Activated naive CD4-positive, alpha-beta T cell treated with Interleukin-2 at 50 U/mL for 16 hours (primary cell): ENCODE measurements around the gene TMOD4.
"Not testable (repeated sequence)": the region's sequence is repeated elsewhere in the genome, so short reads cannot be mapped to it uniquely, and the experiment has no call there.

Experiments
- DNase-seq: peaks from one replicate; pipeline ENCODE4 v3.0.0-alpha.2; 2020

Gene TMOD4

GRCh38 chr1:151175863-151176262 is at the start of gene TMOD4:
TMOD4 (minus strand) TSS chr1:151175981; CDS start chr1:151174875, 1,106 bp downstream.
- no peak for DNase-seq

GRCh38 chr1:151222130-151222529 is 46.3 kb upstream of the TMOD4 start:
- DNase-seq = no peak

DNA sequence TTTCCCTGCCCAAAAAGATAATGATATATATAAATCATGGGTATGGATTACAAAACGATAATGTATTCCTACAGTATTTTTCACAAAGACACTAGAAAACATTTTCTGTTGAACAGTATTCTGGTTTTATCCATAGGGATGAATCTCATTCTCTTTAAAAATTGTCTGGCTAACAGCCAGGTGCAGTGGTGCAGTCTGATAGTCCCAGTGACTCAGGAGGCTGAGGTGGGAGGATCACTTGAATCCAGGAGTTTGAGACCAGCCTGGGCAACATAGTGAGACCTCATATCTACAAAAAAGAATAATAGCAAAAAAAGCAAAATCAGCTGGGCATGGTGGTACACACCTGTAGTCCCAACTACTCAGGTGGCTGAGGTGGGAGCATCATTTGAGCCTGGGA is 45.8 kb upstream of the TMOD4 start:
- no peak for DNase-seq

- no peak for DNase-seq
Measured at GRCh38 chr1:151213560-151213959, 37.8 kb upstream of the TMOD4 start.

DNA sequence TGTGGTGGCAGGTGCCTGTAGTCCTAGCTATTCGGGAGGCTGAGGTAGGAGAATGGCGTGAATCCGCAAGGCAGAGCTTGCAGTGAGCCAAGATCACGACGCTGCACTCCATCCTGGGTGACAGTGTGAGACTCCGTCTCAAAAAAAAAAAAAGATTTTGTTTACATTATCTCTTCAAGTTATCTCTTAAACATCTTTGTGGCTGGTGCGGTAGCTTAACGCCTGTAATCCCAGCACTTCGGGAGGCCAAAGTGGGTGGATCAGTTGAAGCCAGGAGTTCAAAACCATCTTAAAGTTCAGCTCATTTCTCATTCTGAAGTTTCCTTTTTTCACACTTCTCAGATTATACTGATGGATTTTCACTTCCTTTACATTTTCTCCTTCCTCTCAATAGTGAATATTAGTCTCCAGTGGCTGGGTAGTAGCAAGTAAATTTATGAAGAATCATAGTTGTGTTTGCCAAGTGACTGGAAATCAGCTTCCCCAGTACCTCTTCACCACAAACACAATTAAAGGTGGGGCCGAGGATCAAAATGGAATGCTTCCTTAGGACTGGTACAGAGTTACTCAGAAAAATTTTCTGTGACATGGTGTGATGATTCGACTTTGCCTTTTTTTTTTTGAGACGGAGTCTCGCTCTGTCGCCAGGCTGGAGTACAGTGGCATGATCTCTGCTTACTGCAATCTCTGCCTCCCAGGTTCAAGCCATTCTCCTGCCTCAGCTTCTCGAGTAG is 36.4 kb upstream of the TMOD4 start:
- DNase-seq = no peak

GRCh38 chr1:151210830-151211229 is 35.0 kb upstream of the TMOD4 start:
- DNase-seq = no peak

DNA sequence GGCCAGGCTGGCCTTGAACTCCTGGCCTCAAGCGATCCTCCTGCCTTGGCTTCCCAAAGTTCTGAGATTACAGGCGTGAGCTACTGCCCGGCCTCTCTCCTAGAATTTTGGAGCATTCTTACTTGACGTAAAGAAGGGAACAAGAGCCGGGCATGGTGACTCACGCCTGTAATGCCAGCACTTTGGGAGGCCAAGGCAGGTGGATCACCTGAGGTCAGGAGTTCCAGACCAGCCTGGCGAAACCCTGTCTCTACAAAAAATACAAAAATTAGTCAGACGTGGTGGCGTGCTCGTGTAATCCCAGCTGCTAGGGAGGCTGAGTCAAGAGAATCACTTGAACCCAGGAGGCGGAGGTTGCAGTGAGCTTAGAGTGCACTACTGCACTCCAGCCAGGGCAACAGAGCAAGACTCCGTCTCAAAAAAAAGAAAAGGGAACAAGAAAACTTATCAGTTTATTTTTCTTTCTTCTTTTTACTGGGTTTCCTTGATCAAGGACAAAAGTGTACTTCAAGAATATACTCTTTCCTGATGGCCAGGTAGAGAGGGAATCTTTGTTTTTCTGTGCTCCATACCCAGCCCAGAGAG is 29.7 kb upstream of the TMOD4 start:
- not testable (repeated sequence) for DNase-seq

GRCh38 chr1:151199873-151200581 is 24.2 kb upstream of the TMOD4 start:
- DNase-seq = peak; percentile 32

GRCh38 chr1:151198254-151199127 is 22.7 kb upstream of the TMOD4 start, which contains the start of gene PIP5K1A:
PIP5K1A (plus strand) TSS chr1:151198552; CDS start chr1:151198997, 445 bp downstream.
- DNase-seq = peak; percentile 98

GRCh38 chr1:151197863-151198253 is 22.1 kb upstream of the TMOD4 start:
- DNase-seq = no peak

DNA sequence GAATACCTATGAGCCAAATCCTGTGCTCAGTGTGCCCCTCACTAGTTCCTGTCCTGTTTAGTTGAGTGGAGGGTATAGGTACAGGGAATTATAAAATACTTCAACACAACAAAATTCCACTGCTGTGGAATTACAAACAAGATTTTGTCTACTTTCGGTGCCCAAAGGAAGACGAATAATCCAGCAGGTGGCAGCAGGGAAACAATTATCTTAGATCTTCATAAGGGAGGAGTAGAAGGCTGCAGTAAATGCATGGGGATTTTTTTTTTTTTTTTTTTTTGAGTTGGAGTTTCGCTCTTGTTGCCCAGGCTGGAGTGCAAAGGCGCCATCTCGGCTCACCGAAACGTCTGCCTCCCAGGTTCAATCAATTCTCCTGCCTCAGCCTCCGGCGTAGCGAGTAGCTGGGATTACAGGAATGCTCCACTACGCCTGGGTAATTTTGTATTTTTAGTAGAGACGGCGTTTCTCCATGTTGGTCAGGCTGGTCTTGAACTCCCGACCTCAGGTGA is 20.6 kb upstream of the TMOD4 start:
- peak; percentile 54 for DNase-seq

DNA sequence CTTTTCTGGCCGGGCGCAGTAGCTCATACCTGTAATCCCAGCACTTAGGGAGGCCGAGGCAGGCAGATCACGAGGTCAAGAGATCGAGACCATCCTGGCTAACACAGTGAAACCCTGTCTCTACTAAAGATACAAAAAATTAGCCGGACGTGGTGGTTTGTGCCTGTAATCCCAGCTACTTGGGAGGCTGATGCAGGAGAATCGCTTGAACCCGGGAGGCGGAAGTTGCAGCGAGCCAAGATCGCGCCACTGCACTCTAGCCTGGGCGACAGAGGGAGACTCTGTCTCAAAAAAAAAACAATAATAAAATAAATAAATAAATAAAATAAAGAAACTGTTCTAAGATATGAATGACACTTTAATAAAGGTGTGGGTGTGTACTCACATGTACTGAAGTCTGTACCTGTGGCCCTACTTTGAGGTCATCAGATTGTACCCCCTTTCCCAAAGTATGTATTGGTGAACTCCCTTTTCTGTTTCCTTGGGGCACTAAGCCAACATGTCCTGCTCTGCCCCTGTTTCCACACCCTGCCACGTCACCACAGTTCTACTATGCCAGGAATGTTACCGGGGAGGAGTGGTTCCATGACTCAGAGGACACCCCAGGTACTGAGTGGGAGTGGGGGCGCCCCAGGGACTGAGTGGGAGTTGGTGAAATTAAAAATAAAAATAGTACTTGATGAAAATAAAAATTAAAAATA is 19.3 kb upstream of the TMOD4 start:
- DNase-seq = peak; percentile 31

DNA sequence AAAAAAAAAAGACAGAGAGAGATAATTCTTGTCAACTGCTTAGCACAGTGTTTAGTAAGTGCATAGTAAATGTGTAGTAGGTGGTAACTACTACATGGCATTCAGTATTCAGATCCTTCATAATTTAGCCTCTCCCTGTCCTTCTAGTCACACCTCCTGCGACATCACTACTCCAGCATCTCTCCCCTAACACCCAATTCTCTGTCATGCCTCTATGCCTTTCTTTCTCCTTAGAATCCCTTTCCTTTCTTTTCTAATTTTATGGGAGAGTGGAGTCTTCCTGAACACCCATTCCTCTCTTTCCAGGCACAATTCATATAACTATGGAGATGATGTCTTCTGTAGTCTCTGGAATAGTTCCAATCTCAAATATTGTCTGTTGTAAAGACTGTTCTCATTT is 18.1 kb upstream of the TMOD4 start:
- no peak for DNase-seq

- no peak for DNase-seq
Measured at GRCh38 chr1:151193304-151193703, 17.5 kb upstream of the TMOD4 start.

DNA sequence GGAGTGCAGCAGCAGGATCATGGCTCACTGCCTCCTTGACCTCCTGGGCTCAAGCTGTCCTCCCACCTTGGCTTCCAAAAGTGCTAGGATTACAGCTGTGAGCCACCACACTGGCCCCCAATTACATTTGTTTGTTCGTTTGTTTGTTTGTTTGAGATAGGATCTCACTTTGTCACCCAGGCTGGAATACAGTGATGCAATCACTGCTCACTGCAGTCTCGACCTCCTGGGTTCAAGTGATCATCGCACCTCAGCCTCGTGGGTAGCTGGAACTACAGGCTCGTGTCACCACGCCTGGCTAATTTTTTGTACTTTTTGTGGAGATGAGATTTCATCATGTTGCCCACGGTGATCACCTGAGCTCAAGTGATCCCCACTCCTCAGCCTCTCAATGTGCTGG is 16.3 kb upstream of the TMOD4 start:
- no peak for DNase-seq

- peak; percentile 89 for DNase-seq
Measured at GRCh38 chr1:151189637-151190445, 14.1 kb upstream of the TMOD4 start, which contains the start of gene VPS72. VPS72 (minus strand) TSS chr1:151190197; CDS start chr1:151190121, 76 bp downstream.

DNA sequence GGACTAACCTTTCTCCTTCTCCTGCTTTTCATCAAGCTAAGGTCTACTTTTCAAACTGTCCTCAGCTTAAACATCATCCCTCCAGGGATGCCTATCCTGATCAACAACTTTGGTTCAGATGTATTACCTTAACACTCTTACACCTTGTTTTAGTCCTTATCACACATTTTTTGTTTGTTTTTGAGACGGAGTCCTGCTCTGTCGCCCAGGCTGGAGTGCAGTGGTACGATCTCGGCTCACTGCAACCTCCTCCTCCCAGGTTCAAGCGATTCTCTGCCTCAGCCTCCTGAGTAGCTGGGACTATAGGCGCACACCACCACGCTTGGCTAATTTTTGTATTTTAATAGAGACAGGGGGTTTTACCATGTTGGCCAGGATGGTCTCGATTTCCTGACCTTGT is 12.9 kb upstream of the TMOD4 start:
- not testable (repeated sequence) for DNase-seq

- DNase-seq = no peak
Measured at GRCh38 chr1:151187205-151187604, 11.4 kb upstream of the TMOD4 start.

DNA sequence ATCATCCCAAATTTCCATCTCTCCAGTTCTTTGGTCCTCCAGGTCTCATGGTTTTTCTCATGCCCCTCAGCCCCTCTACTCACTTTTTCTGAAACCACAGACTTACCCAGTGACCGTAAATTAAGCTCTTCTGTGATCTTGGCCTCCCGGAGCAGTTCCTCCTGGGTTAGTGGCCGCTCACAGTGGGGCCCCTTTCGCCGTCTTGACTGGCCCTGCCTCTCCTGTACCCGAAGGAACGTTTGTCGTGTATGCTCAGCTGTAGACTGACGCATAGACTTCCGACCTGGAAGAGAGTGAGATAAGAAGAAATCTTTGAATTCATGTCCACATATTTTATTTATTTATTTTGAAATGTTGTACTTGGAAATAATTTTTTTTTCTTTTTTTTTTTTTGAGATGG is 8.4 kb upstream of the TMOD4 start:
- DNase-seq = no peak

DNA sequence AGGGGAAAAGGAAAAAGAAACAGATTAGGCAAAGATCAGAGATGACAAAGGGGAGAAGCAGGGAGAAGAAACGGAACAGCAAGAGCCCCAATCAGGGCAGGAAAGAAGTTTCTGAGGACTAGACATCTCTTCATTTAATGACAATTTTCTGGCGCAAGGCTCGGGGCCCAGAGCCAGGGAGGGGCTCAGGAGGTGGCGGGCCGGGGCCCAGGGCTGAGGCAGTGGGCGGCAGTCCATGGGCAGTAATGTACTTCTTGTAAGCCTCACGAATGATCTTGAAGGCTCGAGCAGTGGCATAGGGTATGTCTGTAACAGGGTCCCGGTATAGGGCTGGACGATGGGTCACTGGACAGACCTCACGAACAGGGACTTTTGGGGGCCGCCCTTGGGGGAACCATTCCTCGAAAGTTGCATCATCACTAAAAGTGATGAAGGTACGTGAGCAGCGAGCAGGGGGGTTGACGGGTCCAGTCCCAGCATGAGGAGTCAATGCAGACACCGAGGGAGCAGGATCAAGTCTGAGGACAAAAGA is 799 bp upstream of the TMOD4 start:
- DNase-seq = no peak
